Measurements from ENCODE around the gene PIK3CD.

DNA sequence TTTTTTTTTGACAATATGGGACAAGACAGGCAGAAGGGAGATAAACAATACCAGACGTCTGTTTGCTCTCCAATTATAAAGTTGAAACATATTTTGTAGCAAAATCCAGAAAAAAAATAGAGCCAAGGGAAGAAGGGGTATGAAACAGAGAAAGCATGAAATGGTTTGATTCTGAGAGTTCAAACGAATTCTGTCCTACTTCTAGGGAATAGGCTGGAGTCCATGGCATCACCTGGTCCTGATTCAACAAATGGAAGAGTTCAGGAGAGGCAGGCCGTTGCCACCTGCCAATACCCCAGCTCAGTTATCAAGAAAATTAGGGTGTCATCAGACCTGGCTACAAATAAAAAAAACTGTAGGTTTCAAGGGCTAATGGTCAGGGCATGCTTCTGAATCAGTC is 100.4 kb downstream of the PIK3CD start:
- TF ChIP-seq, protein P1, sequence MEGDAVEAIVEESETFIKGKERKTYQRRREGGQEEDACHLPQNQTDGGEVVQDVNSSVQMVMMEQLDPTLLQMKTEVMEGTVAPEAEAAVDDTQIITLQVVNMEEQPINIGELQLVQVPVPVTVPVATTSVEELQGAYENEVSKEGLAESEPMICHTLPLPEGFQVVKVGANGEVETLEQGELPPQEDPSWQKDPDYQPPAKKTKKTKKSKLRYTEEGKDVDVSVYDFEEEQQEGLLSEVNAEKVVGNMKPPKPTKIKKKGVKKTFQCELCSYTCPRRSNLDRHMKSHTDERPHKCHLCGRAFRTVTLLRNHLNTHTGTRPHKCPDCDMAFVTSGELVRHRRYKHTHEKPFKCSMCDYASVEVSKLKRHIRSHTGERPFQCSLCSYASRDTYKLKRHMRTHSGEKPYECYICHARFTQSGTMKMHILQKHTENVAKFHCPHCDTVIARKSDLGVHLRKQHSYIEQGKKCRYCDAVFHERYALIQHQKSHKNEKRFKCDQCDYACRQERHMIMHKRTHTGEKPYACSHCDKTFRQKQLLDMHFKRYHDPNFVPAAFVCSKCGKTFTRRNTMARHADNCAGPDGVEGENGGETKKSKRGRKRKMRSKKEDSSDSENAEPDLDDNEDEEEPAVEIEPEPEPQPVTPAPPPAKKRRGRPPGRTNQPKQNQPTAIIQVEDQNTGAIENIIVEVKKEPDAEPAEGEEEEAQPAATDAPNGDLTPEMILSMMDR (IDR thresholded peaks at IDR 0.05; ENCODE audit: poor library complexity), result no peak
- TF ChIP-seq EZH2 (IDR thresholded peaks at IDR 0.05; ENCODE audit: borderline replicate concordance) (no peak), EZH2phosphoT487 (IDR thresholded peaks at IDR 0.05; ENCODE audit: low read depth, severe bottlenecking, unreplicated experiment) (no peak)
